ENCODE data around the gene OLIG2.
A peak's percentile ranks its signal among the peaks of the same experiment; 100 is the strongest.

Gene OLIG2

GRCh38 chr21:33033961-33034413 is 8.3 kb downstream of the OLIG2 start:
- no peak for DNase-seq

- no peak for DNase-seq
Observed at GRCh38 chr21:33035147-33035546, 9.4 kb downstream of the OLIG2 start.

GRCh38 chr21:33036430-33037162 is 10.9 kb downstream of the OLIG2 start:
- peak; percentile 37 to 51 for DNase-seq

- DNase-seq: no peak
Observed at GRCh38 chr21:33037501-33037900, 11.8 kb downstream of the OLIG2 start.

GRCh38 chr21:33039536-33039935 is 13.8 kb downstream of the OLIG2 start:
- DNase-seq: no peak

GRCh38 chr21:33040215-33040614 is 14.5 kb downstream of the OLIG2 start:
- DNase-seq: no peak

GRCh38 chr21:33041981-33042380 is 16.2 kb downstream of the OLIG2 start:
- peak in 1 of 2 donors; percentile 53 for DNase-seq

- DNase-seq: no peak
Observed at GRCh38 chr21:33042812-33043211, 17.1 kb downstream of the OLIG2 start.

- no peak for DNase-seq
Observed at GRCh38 chr21:33046455-33046854, 20.7 kb downstream of the OLIG2 start.

GRCh38 chr21:33047231-33047630 is 21.5 kb downstream of the OLIG2 start:
- DNase-seq: no peak

GRCh38 chr21:33051925-33052324 is 26.2 kb downstream of the OLIG2 start:
- DNase-seq: no peak

GRCh38 chr21:33053951-33054350 is 28.2 kb downstream of the OLIG2 start:
- DNase-seq: no peak

GRCh38 chr21:33055991-33056390 is 30.3 kb downstream of the OLIG2 start:
- peak; percentile 52 to 54 for DNase-seq

GRCh38 chr21:33057385-33057940 is 31.7 kb downstream of the OLIG2 start:
- no peak for DNase-seq

- no peak for DNase-seq
Observed at GRCh38 chr21:33058527-33058926, 32.8 kb downstream of the OLIG2 start.

- no peak for DNase-seq
Observed at GRCh38 chr21:33058957-33059356, 33.2 kb downstream of the OLIG2 start.

- DNase-seq: peak; percentile 94 to 97
Observed at GRCh38 chr21:33059380-33059841, 33.7 kb downstream of the OLIG2 start.

- no peak for DNase-seq
Observed at GRCh38 chr21:33061233-33061632, 35.5 kb downstream of the OLIG2 start.

- DNase-seq: no peak
Observed at GRCh38 chr21:33063375-33063883, 37.7 kb downstream of the OLIG2 start.

GRCh38 chr21:33063907-33064622 is 38.3 kb downstream of the OLIG2 start:
- no peak for DNase-seq

- no peak for DNase-seq
Observed at GRCh38 chr21:33064623-33065390, 39.1 kb downstream of the OLIG2 start.

GRCh38 chr21:33067043-33067442 is 41.3 kb downstream of the OLIG2 start:
- DNase-seq: no peak

GRCh38 chr21:33067457-33067856 is 41.7 kb downstream of the OLIG2 start:
- DNase-seq: peak; percentile 24 to 31

Measured in inflammatory macrophage treated with lipopolysaccharide for 1 hour (primary cell).